NCI-H1417 treated with DMSO at 0.1 percent for 48 hours (cell line): ENCODE measurements around the gene COL6A1.
"Not testable (repeated sequence)": the region's sequence is repeated elsewhere in the genome, so short reads cannot be mapped to it uniquely, and the experiment has no call there.

Experiments used
- DNase-seq: peaks from one replicate; lab custom pipeline; 2025; lab: John Stamatoyannopoulos, UW

COL6A1 gene

DNA sequence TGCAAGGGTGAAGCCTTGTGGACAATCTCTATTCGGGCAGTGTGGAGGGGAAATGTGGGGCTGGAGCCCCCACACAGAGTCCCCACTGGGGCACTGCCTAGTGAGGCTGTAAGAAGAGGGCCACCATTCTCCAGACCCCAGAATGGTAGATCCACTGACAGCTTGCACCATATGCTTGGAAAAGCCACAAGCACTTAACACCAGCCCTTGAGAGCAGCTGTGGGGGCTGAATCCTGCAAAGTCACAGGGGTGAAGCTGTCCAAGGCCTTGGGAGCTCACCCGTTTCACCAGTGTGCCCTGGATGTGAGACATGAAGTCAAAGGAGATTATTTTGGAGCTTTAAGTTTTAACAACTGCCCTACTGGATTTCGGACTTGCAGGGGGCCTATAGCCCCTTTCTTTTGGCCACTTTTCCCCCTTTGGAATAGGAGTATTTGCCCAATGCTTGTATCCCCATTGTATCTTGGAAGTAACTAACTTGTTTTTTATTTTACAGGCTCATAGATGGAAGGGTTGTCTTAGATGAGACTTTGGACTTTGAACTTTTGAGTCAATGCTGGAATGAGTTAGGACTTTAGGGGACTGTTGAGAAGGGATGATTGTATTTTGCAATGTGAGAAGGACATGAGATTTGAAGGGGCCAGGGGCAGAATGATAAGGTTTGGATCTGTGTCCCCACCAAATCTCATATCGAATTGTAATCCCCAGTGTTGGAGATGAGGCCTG lies 16.3 kb upstream of the COL6A1 start:
- no peak for DNase-seq

DNA sequence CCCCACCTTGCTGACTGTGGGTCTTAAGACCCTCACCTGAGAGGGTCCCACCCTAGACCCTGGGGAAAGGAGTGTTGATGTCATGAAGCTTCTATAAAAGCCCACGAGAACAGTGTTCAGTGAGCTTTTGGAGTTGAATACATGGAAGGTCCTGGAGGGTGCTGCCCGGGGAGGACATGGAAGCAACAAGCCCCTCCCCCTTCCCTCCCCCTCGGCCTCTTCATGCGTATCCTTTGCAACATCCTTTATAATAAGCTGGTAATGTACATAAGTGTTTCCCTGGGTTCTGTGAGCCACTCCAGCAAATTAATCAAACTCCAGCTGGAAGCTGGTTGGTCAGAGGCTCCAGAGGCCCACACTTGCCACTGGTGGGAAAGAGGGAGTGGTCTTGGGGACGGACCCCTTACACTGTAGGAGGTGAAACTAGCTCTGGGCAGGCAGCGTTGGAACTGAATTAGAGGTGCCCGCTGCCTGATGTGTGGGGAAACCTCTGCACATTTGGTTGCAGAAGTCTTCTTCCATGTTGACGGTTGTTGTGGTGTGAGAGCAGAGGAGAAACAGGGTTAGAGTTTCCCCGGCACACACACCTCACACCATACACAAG lies 14.7 kb upstream of the COL6A1 start:
- no peak for DNase-seq

DNA sequence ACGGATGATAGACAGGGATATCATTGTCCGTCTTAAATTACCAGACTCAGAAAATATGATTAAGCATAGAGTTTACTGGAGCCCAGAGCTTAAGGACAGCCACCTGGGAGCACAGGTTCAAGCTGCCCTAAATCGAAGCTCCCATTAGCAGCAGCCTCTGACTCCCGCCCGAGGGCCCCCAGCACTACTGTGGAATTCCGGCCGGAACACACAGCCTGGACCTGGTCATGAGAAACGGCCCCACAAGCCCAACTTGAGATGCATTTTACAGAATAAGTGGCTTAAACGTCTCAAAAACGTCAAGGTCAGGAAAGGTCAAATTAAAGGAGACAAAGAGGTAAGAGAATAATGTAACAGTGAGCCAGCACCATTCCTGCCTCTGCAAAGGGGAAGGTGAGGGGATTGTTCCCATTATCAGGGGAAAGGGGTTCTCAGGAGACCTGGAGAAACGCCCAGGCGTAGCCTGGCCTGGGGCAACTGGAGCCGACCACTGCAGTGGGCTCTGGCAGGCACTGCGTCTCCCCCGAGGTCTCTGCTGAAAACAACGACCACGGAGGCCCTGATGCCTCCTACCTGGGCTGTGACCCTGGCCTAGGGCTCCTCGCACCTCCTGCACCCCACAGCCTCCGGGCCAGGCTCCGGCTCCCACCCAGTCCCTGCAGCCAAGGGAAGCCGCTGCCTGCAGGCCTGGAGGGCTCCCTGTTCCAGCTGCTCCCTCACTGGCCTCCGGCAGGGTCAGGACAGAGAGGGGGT lies 11.5 kb upstream of the COL6A1 start:
- no peak for DNase-seq

GRCh38 chr21:45970674-45971615 lies 10.6 kb upstream of the COL6A1 start:
- no peak for DNase-seq

DNA sequence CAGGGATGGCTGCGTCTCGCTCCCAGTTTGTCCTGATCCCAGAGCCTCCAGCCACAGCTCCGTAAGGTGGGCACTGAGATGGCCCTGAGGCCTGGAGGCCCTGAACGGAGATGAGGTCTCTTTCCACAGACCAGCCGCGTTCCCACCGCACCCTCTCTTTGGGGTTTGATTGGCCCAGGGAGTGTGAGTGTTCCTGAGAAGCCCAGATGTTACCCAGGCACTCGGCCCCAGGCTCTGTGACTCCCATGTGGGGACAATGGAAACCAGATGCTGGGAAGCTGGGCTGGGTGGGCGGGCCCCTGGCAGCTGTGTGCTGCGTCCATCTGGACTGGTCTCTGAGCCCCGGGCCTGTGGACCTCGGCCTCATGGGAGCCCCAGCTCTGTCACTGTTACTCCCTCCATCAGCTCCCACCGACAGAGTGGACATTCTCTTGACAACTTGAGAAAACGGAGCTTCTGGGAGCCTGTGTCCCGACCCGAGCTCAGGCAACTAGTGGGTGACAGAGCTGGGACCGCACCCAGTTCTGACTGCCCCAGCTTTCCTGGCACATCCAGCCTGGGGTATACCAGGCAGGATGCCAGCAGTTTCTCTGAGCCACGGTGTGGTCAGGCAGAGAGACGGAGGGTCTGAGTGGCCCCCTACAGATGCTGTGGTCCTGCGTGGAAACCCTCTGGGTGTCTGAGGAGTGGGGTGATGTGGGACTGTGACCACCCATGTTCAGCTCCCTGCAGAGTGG lies 9.8 kb upstream of the COL6A1 start:
- no peak for DNase-seq

DNA sequence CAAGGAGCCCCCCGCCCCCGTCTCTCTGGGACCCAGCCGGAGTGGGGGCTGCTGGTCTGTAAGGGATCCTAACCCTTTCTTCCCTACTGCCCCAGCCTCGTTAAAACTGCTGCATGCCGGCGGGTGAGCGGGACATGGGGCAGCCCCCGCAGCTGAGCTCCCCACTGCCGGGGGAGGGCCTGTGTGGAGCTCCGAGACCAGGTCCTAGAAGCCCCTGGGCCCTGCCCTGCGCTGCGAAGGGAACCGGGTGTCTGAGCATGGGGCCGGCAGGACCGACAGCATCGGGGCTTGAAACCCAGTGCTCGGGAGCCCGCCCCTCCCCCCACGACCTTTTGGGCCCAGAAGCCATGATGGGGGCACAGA lies 9.2 kb upstream of the COL6A1 start:
- no peak for DNase-seq

GRCh38 chr21:45972716-45973474 lies 8.7 kb upstream of the COL6A1 start:
- DNase-seq: no peak

GRCh38 chr21:45973475-45974072 lies 8.0 kb upstream of the COL6A1 start:
- peak; percentile 17 for DNase-seq

DNA sequence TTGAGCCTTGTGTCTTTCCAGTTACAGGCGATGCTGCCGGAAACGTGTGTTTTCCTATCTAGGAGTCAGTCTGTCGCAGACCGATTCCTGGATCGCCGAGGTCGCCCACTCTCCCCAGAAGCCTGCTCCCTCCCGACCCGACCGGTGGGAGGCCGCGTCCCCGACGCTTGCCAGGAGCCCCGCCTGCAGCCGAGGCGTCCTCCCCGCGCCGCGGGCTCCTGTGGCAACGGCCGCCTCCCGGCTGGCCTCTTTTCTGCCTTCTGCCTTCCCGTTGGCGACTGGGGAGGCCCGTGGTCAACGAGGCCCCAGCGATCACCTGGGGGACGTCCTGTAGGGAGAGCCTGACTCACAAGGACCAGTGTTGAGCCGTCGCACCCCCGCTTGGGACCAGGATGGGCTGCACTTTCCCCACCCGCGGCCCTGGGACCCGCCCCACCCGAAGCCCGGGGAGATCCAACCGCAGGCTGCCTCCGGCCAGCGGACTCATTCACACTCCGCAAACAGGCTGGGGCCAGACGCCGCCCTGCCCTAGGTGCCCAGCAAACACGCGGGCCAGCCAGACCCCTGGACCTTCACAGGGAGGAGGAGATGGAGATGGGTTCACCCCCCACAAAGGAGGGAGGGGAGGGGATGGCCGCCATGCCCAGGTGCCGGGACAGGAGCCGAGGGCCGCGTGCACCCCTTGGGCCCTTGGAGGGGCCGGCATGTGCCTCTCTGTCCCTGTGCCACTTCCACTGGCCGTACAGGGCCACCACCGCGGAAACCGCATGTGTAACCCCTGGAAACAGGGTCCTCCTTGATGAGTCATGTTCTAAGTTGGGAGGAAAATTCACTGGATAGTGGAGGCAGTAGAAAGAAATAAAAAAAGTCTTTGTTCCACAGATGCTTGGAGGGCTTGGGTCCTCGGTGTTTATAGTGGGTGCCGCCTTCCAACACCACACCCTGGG lies 7.2 kb upstream of the COL6A1 start:
- DNase-seq: no peak

DNA sequence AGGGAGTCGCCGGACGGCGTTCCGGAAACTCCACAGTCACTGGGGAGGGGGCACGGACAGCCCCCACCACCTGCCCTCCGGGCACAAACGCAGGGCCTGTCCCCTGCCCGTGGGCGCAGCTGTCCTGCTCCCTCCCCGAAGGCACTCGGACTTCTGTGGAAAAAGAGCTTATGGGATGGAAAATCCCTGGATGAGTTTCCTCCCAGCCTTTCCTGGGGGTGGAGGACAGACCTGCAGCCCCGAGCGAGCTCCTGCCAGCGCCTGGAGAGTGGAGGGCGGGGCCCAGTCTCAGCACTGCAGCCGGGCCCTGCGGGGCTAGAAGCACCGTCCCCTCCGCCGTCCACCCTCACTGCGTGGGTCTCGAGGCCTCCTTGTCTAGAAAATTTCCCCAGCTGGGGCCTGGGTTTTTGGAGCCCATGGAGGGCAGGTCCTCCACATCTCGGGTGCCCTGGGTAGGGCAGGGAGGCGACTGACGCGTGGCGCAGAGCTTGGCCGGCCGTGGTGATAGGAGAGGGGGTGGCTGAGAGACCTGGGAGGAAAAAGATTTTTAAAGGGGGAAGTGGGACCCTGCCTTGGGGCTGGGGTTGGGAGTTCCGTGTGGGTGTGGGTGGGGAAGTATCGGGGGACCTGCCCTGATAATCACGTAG lies 6.4 kb upstream of the COL6A1 start:
- DNase-seq: no peak

DNA sequence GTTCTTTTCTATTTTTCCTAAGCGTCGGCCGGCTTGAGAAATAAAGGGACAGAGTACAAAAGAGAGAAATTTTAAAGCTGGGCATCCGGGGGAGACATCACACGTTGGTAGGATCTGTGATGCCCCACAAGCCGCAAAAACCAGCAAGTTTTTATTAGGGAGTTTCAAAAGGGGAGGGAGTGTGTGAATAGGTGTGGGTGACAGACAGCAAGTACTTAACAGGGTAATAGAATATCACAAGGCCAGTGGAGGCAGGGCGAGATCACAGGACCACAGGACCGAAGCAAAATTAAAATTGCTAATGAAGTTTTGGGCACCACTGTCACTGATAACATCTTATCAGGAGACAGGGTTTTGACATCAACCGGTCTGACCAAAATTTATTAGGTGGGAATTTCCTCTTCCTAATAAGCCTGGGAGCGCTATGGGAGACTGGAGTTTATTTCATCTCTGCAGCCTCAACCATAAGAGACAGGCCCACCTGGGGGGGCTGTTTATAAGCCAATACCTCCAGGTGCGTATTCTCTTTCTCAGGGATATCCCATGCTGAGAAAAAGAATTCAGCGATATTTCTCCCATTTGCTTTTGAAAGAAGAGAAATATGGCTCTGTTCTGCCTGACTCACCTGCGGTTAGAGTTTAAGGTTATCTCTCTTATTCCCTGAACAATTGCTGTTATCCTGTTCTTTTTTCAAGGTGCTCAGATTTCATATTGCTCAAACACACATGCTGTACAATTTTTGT lies 5.7 kb upstream of the COL6A1 start:
- DNase-seq: not testable (repeated sequence)

- no peak for DNase-seq
Observed at GRCh38 chr21:45976701-45977311, 4.8 kb upstream of the COL6A1 start.

DNA sequence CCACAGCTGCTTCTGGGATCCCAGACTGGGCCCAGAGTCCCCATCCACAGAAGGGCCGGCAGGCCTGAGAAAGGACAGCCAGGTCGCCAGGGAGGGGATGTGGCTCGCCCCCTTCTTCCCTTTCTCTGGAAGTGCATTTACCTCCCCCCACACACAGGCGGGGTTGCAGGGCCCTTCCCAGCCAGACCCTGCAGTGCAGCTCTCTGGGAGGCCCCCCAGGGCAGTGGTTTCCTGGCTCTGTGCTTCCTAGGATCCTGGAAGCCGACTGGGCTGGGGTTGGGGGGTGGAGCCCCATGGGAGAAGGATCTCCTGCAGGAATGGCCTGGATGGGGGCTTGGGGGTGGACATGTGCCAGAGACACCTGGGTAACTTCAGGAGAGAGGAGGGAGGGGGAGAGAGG lies 4.2 kb upstream of the COL6A1 start:
- DNase-seq: no peak

DNA sequence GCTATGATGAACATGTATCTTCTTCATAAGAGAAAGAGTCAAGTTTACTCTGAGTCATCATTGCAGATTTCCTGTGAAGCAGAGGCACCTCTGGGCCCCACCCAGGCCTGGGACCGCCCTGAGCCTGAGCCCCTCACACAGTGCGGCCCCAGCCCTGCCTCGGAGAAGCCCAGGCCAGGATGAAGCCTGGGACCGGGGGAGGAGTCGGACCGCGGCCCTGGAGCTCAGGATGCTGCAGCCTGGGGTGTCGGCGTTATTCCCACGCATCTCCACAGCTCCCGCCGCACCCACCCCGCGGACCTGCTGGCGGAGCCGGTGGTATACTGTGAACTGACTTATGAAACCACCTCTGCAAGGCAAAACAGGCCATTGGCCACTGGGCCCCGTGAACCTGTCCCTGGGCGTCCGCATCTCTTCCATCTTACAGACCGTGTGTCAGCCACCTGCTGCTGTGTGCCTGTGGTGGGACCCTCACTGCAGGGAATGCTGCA lies 2.4 kb upstream of the COL6A1 start:
- no peak for DNase-seq

- no peak for DNase-seq
Observed at GRCh38 chr21:45979651-45980050, 1.9 kb upstream of the COL6A1 start.

- no peak for DNase-seq
Observed at GRCh38 chr21:45980271-45980670, 1.3 kb upstream of the COL6A1 start.

- no peak for DNase-seq
Observed at GRCh38 chr21:45980697-45981096, 873 bp upstream of the COL6A1 start.
